Pancreas (tissue), 10 donors: ENCODE data around the gene PRAF2. TPM values are rescaled to one million over a fixed set of nuclear protein-coding genes. Genes with fewer than 3 reads are reported as not detected.

Experiments
- ATAC-seq, 4 donors: fragments of 200-7000 bp; cut with Tn5 transposase; one replicate each; pipeline versions ENCODE4 v1.8.0 to v1.9.1; 2020; ENCODE audit warnings: mild to moderate bottlenecking in 4 of 4, moderate library complexity in 4 of 4
- DNase-seq, 6 donors: peaks; one replicate each; pipeline ENCODE4 v3.0.0-alpha.2; 2020
- FAIRE-seq: peaks from 2 replicates; lab custom pipeline; 2012; peaks lifted over from hg19 to GRCh38; lab: Jason Lieb, UNC
- H3K27ac ChIP-seq, 4 donors: fragments of 200-600 bp; sonication (generic); 1 replicate in 3 of 4; 2 replicates in 1 of 4; pipeline versions ENCODE4 v1.5.0 to v1.8.0; 2020
- H3K27me3 ChIP-seq, 4 donors: fragments of 200-600 bp; one replicate each; pipeline ENCODE4 v1.8.0; 2021
- H3K36me3 ChIP-seq, 3 donors: fragments of 200-600 bp; sonication (generic) in 1 of 3; one replicate each; pipeline versions ENCODE4 v1.5.0 to v1.8.0; 2020 to 2021
- H3K4me1 ChIP-seq, 3 donors: fragments of 200-600 bp; one replicate each; pipeline ENCODE4 v1.8.0; 2021
- H3K4me3 ChIP-seq, 4 donors: fragments of 200-600 bp; sonication (generic) in 2 of 4; one replicate each; pipeline versions ENCODE4 v1.5.0 to v1.8.0; 2020 to 2021
- H3K9me3 ChIP-seq, 4 donors: fragments of 200-600 bp; one replicate each; pipeline ENCODE4 v1.8.0; 2021
- CTCF ChIP-seq, 4 donors: fragments of 200-600 bp; sonication (generic) in 3 of 4; IDR thresholded peaks; one replicate each; pipeline versions ENCODE4 v1.5.0 to v1.8.0; 2021; ENCODE audit warnings: antibody characterized with exemption in 4 of 4
- WGBS, 2 donors: extraction: QIAGEN DNeasy Blood & Tissue Kit; methylation state at CpG; one replicate each; pipeline ENCODE4 v1.1.7; 2013; 5-methylcytosine and 5-hydroxymethylcytosine counted together
- intact Hi-C, 3 donors: fragments of 100-400 bp; cut with DNase I; formaldehyde crosslinking; loops; one replicate each; pipeline versions ENCODE4 v1.11.1 to v1.14.2; 2022
- polyA plus RNA-seq, 2 donors: library from polyadenylated mRNA; stranded (reverse); fragments of 200-250 nt; gene quantifications; one replicate each; pipeline ENCODE4 v1.2.3, GENCODE V29; 2013
- total RNA-seq, 6 donors: library from RNA; stranded (reverse); fragmentation: NEBNext Ultra II Directional in 4 of 6; extraction: Animal tissue kit (Norgen Biotek cat#: 25700) in 4 of 6; gene quantifications; one replicate each; pipeline versions ENCODE4 v1.2.1 to v1.2.4, GENCODE V29; 2021 to 2023
- donor health status: healthy with polysubstance abuse.
- donor health status: DM: no; HTN: no; CAD: no; lungs with moderate emphysema.
- donor health status: DM: no; HTN: no; CAD: no.
- donor health status: control.
- donor health status: control.
- donor health status: Bipolar disorder and iron deficiency.
- donor health status: DM: yes; HTN: yes; CAD: no.
- donor health status: DM: no; HTN: no; CAD: no.
- donor health status: DM: no; HTN: no; CAD: no.
- donor health status: DM: yes; HTN: yes; CAD: no.

Gene PRAF2
- total and polyA plus RNA-seq, 8 donors: 1.3 to 15.8 (median 5.1) TPM

GRCh38 chrX:49116716-49117115 lies 42.9 kb upstream of the PRAF2 start:
- ATAC-seq (no peak), FAIRE-seq (no peak), DNase-seq (no peak)
- no peak for TF ChIP-seq CTCF (IDR thresholded peaks at IDR 0.05)
- peaks cover 0 to 3% (median 0%) of the 10 kb centered on the region in 4 donors for H3K27me3 ChIP-seq
- H3K36me3 ChIP-seq: peaks cover 0 to 12% (median 0%) of the 10 kb centered on the region in 3 donors
- WGBS, 2 donors: 80 to 90% methylated on average over 5 of the region's 5 CpGs
- H3K4me1 ChIP-seq: no peaks in the 10 kb centered on the region
- no peak overlapping the region for H3K27ac ChIP-seq
- intact Hi-C loops: no loop called here
- H3K9me3 ChIP-seq: no peaks in the 10 kb centered on the region
- H3K4me3 ChIP-seq: no peak overlapping the region

- H3K27ac ChIP-seq: no peak overlapping the region
- H3K9me3 ChIP-seq: no peaks in the 10 kb centered on the region
- H3K27me3 ChIP-seq: peaks cover 0 to 3% (median 0%) of the 10 kb centered on the region in 4 donors
- intact Hi-C loops: no loop called here
- H3K4me3 ChIP-seq: no peak overlapping the region
- WGBS, 2 donors: 85 to 89% methylated on average over 8 of the region's 8 CpGs
- DNase-seq: no peak
- no peaks in the 10 kb centered on the region for H3K4me1 ChIP-seq
- peaks cover 0 to 12% (median 0%) of the 10 kb centered on the region in 3 donors for H3K36me3 ChIP-seq
- TF ChIP-seq CTCF (IDR thresholded peaks at IDR 0.05): no peak
- no peak for FAIRE-seq
- no peak for ATAC-seq
These were observed 42.3 kb upstream of the PRAF2 start for GRCh38 chrX:49116076-49116475.

- H3K9me3 ChIP-seq: no peaks in the 10 kb centered on the region
- FAIRE-seq (no peak), ATAC-seq (no peak), DNase-seq (no peak)
- no peak overlapping the region for H3K27ac ChIP-seq
- no peak for TF ChIP-seq CTCF (IDR thresholded peaks at IDR 0.05)
- WGBS, 2 donors: 60 to 83% methylated on average over 3 of the region's 3 CpGs
- H3K4me3 ChIP-seq: no peak overlapping the region
- intact Hi-C loops: no loop called here
- H3K4me1 ChIP-seq: no peaks in the 10 kb centered on the region
- H3K27me3 ChIP-seq: peaks cover 0 to 3% (median 0%) of the 10 kb centered on the region in 4 donors
- H3K36me3 ChIP-seq: peaks cover 0 to 7% (median 0%) of the 10 kb centered on the region in 3 donors
These were observed 38.0 kb upstream of the PRAF2 start for GRCh38 chrX:49111791-49112190.

GRCh38 chrX:49110417-49110816 lies 36.6 kb upstream of the PRAF2 start:
- Histone ChIP-seq H3K27me3 (peaks cover 0 to 3% (median 0%) of the 10 kb centered on the region in 4 donors), H3K4me3 (no peak overlapping the region), H3K36me3 (peaks cover 0 to 7% (median 0%) of the 10 kb centered on the region in 3 donors), H3K9me3 (no peaks in the 10 kb centered on the region), H3K27ac (no peak overlapping the region), H3K4me1 (no peaks in the 10 kb centered on the region)
- no peak for ATAC-seq
- intact Hi-C loops: no loop called here
- DNase-seq: no peak
- WGBS, 2 donors: 73 to 88% methylated on average over 3 of the region's 3 CpGs
- TF ChIP-seq CTCF (IDR thresholded peaks at IDR 0.05): no peak
- FAIRE-seq: no peak

GRCh38 chrX:49108641-49109040 lies 34.8 kb upstream of the PRAF2 start:
- no peak for TF ChIP-seq CTCF (IDR thresholded peaks at IDR 0.05)
- WGBS, 2 donors: 52 to 72% methylated on average over 2 of the region's 2 CpGs
- Histone ChIP-seq H3K4me3 (no peak overlapping the region), H3K27me3 (peaks cover 0 to 3% (median 0%) of the 10 kb centered on the region in 4 donors), H3K27ac (no peak overlapping the region), H3K36me3 (peaks cover 0 to 2% (median 0%) of the 10 kb centered on the region in 3 donors), H3K9me3 (no peaks in the 10 kb centered on the region), H3K4me1 (no peaks in the 10 kb centered on the region)
- no peak for ATAC-seq
- FAIRE-seq: no peak
- no peak for DNase-seq
- intact Hi-C loops: no loop called here
